B cell (primary cell): ENCODE data around the gene VEGFB. TPM values are rescaled to one million over a fixed set of nuclear protein-coding genes. Genes with fewer than 3 reads are reported as not detected.

Experiments
- ATAC-seq: fragments of 200-7000 bp; cut with Tn5 transposase; one replicate; pipeline ENCODE4 v1.10.0; 2021; ENCODE audit warnings: low read depth, mild to moderate bottlenecking, moderate number of reproducible peaks, moderate library complexity
- CTCF ChIA-PET: fragments of 350-600 bp; sonication (Branson Sonifier 250); formaldehyde crosslinking; loops from one replicate; lab custom pipeline; 2021; ENCODE audit warnings: antibody characterized with exemption, inconsistent platforms; lab: Charles Lee
- POLR2A ChIA-PET: fragments of 350-600 bp; sonication (Branson Sonifier 250); formaldehyde crosslinking; loops from one replicate; lab custom pipeline; 2021; ENCODE audit warnings: antibody characterized with exemption; lab: Charles Lee
- DNase-seq: peaks from one replicate; pipeline ENCODE4 v3.0.0; 2013
- H2AFZ ChIP-seq: 2 replicates; pipeline ENCODE4 v1.6.1; 2012; ENCODE audit warnings: mild to moderate bottlenecking, low read depth, low read length; ENCODE audit not compliant: insufficient read depth, poor library complexity, severe bottlenecking
- H3K27ac ChIP-seq, 2 donors: 1 replicate in 1 of 2; 2 replicates in 1 of 2; pipeline ENCODE4 v1.5.1; 2012 to 2013; ENCODE audit warnings: low read length in 2 of 2, mild to moderate bottlenecking in 2 of 2, moderate library complexity in 1 of 2
- H3K27me3 ChIP-seq, 4 experiments: fragments of 200-600 bp in 1 of 4; sonication (generic) in 1 of 4; replicated peaks in 1 of 4; 1 replicate in 2 of 4; 2 replicates in 2 of 4; pipeline versions ENCODE4 v1.6.1 to v1.7.0; 2013 to 2016; ENCODE audit warnings: low read length in 3 of 4, mild to moderate bottlenecking in 2 of 4, mixed read lengths in 1 of 4, moderate library complexity in 1 of 4; ENCODE audit not compliant: insufficient read depth in 4 of 4, control insufficient read depth in 3 of 4; ENCODE audit errors: control extremely low read depth in 1 of 4
- H3K36me3 ChIP-seq, 2 experiments: replicated peaks in 1 of 2; 1 replicate in 1 of 2; 2 replicates in 1 of 2; pipeline versions ENCODE4 v1.6.1 to v1.7.1; 2013; ENCODE audit warnings: low read length in 1 of 2; ENCODE audit not compliant: insufficient read depth in 2 of 2, control insufficient read depth in 1 of 2; ENCODE audit errors: control extremely low read depth in 1 of 2, extremely low read depth in 1 of 2
- H3K4me1 ChIP-seq, 2 donors: fragments of 200-600 bp in 1 of 2; sonication (generic) in 1 of 2; 1 replicate in 1 of 2; 2 replicates in 1 of 2; pipeline versions ENCODE4 v1.5.1 to v1.6.1; 2013 to 2017; ENCODE audit warnings: low read length in 2 of 2; ENCODE audit not compliant: control insufficient read depth in 2 of 2, insufficient read depth in 2 of 2
- H3K4me2 ChIP-seq: replicated peaks from 2 replicates; pipeline ENCODE3; 2012; ENCODE audit warnings: mild to moderate bottlenecking, low read depth, low read length; ENCODE audit not compliant: poor library complexity, severe bottlenecking
- H3K4me3 ChIP-seq, 5 experiments: fragments of 200-600 bp in 1 of 5; sonication (generic) in 1 of 5; 1 replicate in 3 of 5; 2 replicates in 2 of 5; pipeline versions ENCODE4 v1.5.1 to v1.7.0; 2011 to 2016; ENCODE audit warnings: low read length in 4 of 5, mild to moderate bottlenecking in 4 of 5, low read depth in 2 of 5, control low read depth in 1 of 5, moderate library complexity in 1 of 5; ENCODE audit not compliant: insufficient read depth in 1 of 5; ENCODE audit errors: control extremely low read depth in 1 of 5, extremely low read depth in 1 of 5
- H3K79me2 ChIP-seq: fragments of 200-600 bp; sonication (generic); one replicate; pipeline ENCODE4 v1.6.0; 2016; ENCODE audit warnings: low read length; ENCODE audit not compliant: control insufficient read depth, insufficient read depth
- H3K9ac ChIP-seq: fragments of 200-600 bp; sonication (generic); 2 replicates; pipeline ENCODE4 v1.6.1; 2017; ENCODE audit warnings: mild to moderate bottlenecking, low read length, moderate library complexity
- H3K9me3 ChIP-seq, 3 donors: one replicate each; pipeline versions ENCODE4 v1.6.1 to v1.7.1; 2013; ENCODE audit warnings: low read length in 2 of 3; ENCODE audit not compliant: control insufficient read depth in 2 of 3, insufficient read depth in 1 of 3; ENCODE audit errors: control extremely low read depth in 1 of 3
- H4K20me1 ChIP-seq: 2 replicates; pipeline ENCODE4 v1.6.0; 2012; ENCODE audit warnings: mild to moderate bottlenecking, low read length; ENCODE audit not compliant: insufficient read depth, control insufficient read depth, poor library complexity, severe bottlenecking
- H3K27ac Mint-ChIP-seq: one replicate; pipeline ENCODE4 v1.8.0; 2021; ENCODE audit warnings: mixed read lengths
- H3K27me3 Mint-ChIP-seq: one replicate; pipeline ENCODE4 v1.8.0; 2021; ENCODE audit warnings: mixed read lengths
- H3K4me1 Mint-ChIP-seq: one replicate; pipeline ENCODE4 v1.8.0; 2021; ENCODE audit warnings: mixed read lengths
- H3K4me3 Mint-ChIP-seq: one replicate; pipeline ENCODE4 v1.8.0; 2021; ENCODE audit warnings: mixed read lengths
- H3K9me3 Mint-ChIP-seq: one replicate; pipeline ENCODE4 v1.8.0; 2022; ENCODE audit warnings: mixed read lengths; ENCODE audit not compliant: insufficient read depth
- CTCF ChIP-seq: fragments of 200-600 bp; IDR thresholded peaks from one replicate; pipeline ENCODE4 v1.8.0; 2022; ENCODE audit warnings: antibody characterized with exemption, mild to moderate bottlenecking
- EZH2 ChIP-seq: IDR thresholded peaks from 2 replicates; pipeline ENCODE4 v1.6.1; 2012; ENCODE audit warnings: borderline replicate concordance, low read depth, mild to moderate bottlenecking, moderate library complexity, low read length; ENCODE audit not compliant: insufficient read depth, poor library complexity, severe bottlenecking
- WGBS: methylation state at CpG from one replicate; pipeline ENCODE4 v1.1.5; 2013; ENCODE audit warnings: missing lambda C conversion rate; ENCODE audit not compliant: insufficient coverage; 5-methylcytosine and 5-hydroxymethylcytosine counted together
- intact Hi-C: fragments of 100-400 bp; cut with micrococcal nuclease; formaldehyde crosslinking; loops from one replicate; pipeline ENCODE4 v1.10.0; 2022
- polyA plus RNA-seq: library from polyadenylated mRNA; depleted of rRNA; stranded (reverse); fragments of >200 nt; gene quantifications from 2 replicates; pipeline ENCODE4 v1.2.3, GENCODE V29; 2012
- total RNA-seq, 2 donors: library from RNA; stranded (reverse); fragments of 120-200 nt in 1 of 2; gene quantifications; 1 replicate in 1 of 2; 2 replicates in 1 of 2; pipeline versions ENCODE4 v1.2.3 to v1.2.4, GENCODE V29; 2013 to 2022

Gene VEGFB
- total and polyA plus RNA-seq, 2 donors (not counting 1 experiment from before 2014, with no cell fraction given), result 56.4 to 152 TPM

GRCh38 chr11:64278576-64279190 is 44.3 kb downstream of the VEGFB start:
- Histone ChIP-seq H3K4me2 (no peak overlapping the region), H3K9ac (no peak overlapping the region), H4K20me1 (no peaks in the 10 kb centered on the region), H3K27me3 (no peaks in the 10 kb centered on the region), H2AFZ (no peak overlapping the region), H3K4me1 (peaks cover 0 to 3% of the 10 kb centered on the region in 2 donors), H3K4me3 (no peak overlapping the region), H3K9me3 (no peaks in the 10 kb centered on the region), H3K79me2 (peaks cover 19% of the 10 kb centered on the region), H3K27ac (no peak overlapping the region), H3K36me3 (peaks cover 0 to 19% of the 10 kb centered on the region in 2 experiments)
- 95% methylated on average over 5 of the region's 8 CpGs for WGBS
- Mint-ChIP-seq H3K27me3 (no peaks in the 10 kb centered on the region), H3K4me3 (no peak overlapping the region), H3K4me1 (peaks cover 5% of the 10 kb centered on the region), H3K9me3 (no peaks in the 10 kb centered on the region), H3K27ac (no peak overlapping the region)
- CTCF ChIA-PET, result interaction anchor here (1.9 kb wide), 1 partner anchor 26 kb away, joined by 10 read pairs; the partner anchor contains the start of gene ESRRA
- DNase-seq, result no peak
- POLR2A ChIA-PET, result interaction anchor here (0.6 kb wide), 1 partner anchor 601 kb away, joined by 11 read pairs; no protein-coding TSS in a partner anchor
- TF ChIP-seq CTCF (no peak), EZH2 (no peak)
- intact Hi-C loops, result no loop called here
- no peak for ATAC-seq
